ENCODE measurements around the gene ERVK3-1. TPM values are rescaled to one million over a fixed set of nuclear protein-coding genes. Genes with fewer than 3 reads are reported as not detected.
"Not testable (repeated sequence)": the region's sequence is repeated elsewhere in the genome, so short reads cannot be mapped to it uniquely, and the experiment has no call there.

The ERVK3-1 gene
- total and polyA plus RNA-seq, 11 donors, result 12.8 to 61.1 (median 24.3) TPM

DNA sequence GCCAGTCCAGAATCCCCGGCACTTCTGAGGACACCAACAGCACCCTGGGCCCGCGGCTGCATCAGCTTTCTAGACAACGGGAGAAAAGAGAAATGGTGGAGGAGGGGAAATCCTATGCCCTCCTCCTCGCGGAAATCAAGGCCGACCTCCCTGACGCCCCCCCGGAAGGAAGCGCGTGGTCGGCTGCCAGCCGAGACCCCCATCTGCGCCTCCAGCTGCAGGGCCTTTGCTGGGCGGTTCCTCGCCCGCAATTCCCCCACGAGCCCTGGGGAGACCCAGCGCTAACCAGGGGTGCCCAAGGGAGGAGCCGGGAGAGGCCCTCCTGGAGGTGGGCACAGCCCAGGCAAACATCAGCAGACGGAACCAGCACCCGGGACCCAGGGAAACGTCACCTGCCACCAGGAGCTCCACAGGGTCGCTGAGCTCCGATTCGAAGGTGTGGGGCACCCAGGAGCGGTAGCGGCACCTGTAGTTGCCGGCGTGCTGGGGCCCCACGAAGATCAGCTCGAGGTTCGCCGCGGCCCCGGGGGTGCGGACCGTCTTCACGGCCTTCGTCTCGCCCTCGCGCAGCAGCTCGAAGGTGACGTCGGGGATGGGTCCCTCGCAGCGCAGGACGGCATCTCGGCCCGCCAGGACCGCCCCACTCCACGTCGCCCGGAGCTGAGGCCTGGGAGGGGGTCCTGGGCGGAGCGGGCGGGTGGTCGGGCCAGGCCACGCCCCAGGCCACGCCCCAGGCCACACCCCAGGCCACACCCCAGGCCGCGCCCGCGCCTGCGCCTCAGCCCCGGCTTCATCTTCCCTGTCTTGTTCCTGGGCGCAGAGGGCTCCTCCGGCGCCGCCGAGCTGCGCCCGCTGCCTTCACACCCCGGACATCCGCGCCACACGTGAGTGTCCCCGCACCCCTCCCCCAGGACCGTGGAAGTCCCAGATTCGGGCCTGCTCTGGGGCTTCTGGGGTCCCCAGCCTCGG lies 42.1 kb downstream of the ERVK3-1 start:
- intact Hi-C loops (cut with DNase I), result no loop called here
- H3K27ac ChIP-seq, result peak overlapping the region; percentile 7 to 79 (median 58)
- H3K4me3 ChIP-seq, result peak overlapping the region; percentile 36 to 81 (median 54)
- 1 to 12% (median 3%) methylated on average over 24 to 82 of the region's 82 CpGs for WGBS, 4 donors
- H3K27me3 ChIP-seq, result peaks cover 14 to 64% (median 40%) of the 10 kb centered on the region in 9 donors
- DNase-seq (peak; percentile 44 to 90 (median 60)), ATAC-seq (peak; percentile 52 to 92 (median 92))
- peaks cover 0 to 21% (median 11%) of the 10 kb centered on the region in 12 donors for H3K4me1 ChIP-seq
- no peaks in the 10 kb centered on the region for H3K36me3 ChIP-seq
- TF ChIP-seq POLR2A (IDR thresholded peaks at IDR 0.05), result peak in 1 of 2 donors; percentile 36
- TF ChIP-seq, protein P1, sequence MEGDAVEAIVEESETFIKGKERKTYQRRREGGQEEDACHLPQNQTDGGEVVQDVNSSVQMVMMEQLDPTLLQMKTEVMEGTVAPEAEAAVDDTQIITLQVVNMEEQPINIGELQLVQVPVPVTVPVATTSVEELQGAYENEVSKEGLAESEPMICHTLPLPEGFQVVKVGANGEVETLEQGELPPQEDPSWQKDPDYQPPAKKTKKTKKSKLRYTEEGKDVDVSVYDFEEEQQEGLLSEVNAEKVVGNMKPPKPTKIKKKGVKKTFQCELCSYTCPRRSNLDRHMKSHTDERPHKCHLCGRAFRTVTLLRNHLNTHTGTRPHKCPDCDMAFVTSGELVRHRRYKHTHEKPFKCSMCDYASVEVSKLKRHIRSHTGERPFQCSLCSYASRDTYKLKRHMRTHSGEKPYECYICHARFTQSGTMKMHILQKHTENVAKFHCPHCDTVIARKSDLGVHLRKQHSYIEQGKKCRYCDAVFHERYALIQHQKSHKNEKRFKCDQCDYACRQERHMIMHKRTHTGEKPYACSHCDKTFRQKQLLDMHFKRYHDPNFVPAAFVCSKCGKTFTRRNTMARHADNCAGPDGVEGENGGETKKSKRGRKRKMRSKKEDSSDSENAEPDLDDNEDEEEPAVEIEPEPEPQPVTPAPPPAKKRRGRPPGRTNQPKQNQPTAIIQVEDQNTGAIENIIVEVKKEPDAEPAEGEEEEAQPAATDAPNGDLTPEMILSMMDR (IDR thresholded peaks at IDR 0.05), result no peak
- H3K9me3 ChIP-seq, result no peaks in the 10 kb centered on the region

DNA sequence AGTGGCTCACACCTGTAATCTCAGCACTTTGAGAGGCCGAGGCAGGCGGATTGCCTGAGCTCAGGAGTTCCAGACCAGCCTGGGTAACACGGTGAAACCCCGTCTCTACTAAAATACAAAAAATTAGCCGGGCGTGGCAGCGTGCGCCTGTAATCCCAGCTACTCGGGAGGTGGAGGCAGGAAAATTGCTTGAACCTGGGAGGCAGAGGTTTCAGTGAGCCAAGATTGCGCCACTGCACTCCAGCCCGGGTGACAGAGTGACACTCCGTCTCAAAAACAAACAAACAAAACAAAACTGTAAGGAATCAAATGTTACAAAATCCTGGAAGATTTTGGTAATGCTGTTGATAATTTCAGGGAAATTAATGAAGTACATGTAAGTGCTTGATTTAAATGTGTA lies 42.9 kb downstream of the ERVK3-1 start:
- H3K27me3 ChIP-seq, result peaks cover 14 to 72% (median 40%) of the 10 kb centered on the region in 9 donors
- WGBS, 4 donors, result 25 to 35% (median 31%) methylated on average over 12 of the region's 12 CpGs
- DNase-seq; H3K36me3 ChIP-seq; intact Hi-C loops (cut with DNase I); ATAC-seq; H3K9me3 ChIP-seq: not testable (repeated sequence)
- H3K27ac ChIP-seq, result peak overlapping the region in 3 of 12 donors; percentile 65 to 76 (median 71)
- peaks cover 0 to 21% (median 11%) of the 10 kb centered on the region in 12 donors for H3K4me1 ChIP-seq
- H3K4me3 ChIP-seq, result peak overlapping the region; percentile 24 to 81 (median 54)

DNA sequence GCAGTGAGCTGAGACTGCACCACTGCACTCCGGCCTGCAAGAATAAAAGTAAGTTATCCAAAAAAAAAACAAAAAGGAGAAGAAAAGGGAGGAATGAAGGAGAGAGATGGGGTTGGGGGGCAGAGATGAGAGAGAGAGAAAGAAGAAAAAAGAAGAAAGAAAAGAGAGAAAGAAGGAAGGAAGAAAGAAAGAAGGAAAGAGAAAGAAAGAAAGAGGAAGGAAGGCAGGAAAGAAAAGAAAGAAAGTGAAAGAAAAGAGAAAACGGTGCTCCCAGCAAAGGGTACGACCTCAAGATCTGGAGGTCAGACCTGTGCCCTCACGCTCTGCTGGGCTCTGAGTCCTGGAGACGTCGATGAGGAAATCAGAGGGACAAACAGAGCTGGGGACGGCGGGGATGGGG lies 44.4 kb downstream of the ERVK3-1 start:
- intact Hi-C loops (cut with DNase I), result no loop called here
- H3K36me3 ChIP-seq, result no peaks in the 10 kb centered on the region
- H3K4me3 ChIP-seq, result peak overlapping the region in 2 of 12 donors; percentile 35 to 37
- no peak for DNase-seq
- 35 to 54% (median 45%) methylated on average over 8 of the region's 8 CpGs for WGBS, 4 donors
- no peak for ATAC-seq
- peaks cover 14 to 82% (median 42%) of the 10 kb centered on the region in 9 donors for H3K27me3 ChIP-seq
- H3K4me1 ChIP-seq, result peaks cover 0 to 21% (median 11%) of the 10 kb centered on the region in 12 donors
- H3K27ac ChIP-seq, result no peak overlapping the region
- no peaks in the 10 kb centered on the region for H3K9me3 ChIP-seq
- TF ChIP-seq POLR2A (IDR thresholded peaks at IDR 0.05), result no peak
- TF ChIP-seq, protein P1 (IDR thresholded peaks at IDR 0.05), result no peak

DNA sequence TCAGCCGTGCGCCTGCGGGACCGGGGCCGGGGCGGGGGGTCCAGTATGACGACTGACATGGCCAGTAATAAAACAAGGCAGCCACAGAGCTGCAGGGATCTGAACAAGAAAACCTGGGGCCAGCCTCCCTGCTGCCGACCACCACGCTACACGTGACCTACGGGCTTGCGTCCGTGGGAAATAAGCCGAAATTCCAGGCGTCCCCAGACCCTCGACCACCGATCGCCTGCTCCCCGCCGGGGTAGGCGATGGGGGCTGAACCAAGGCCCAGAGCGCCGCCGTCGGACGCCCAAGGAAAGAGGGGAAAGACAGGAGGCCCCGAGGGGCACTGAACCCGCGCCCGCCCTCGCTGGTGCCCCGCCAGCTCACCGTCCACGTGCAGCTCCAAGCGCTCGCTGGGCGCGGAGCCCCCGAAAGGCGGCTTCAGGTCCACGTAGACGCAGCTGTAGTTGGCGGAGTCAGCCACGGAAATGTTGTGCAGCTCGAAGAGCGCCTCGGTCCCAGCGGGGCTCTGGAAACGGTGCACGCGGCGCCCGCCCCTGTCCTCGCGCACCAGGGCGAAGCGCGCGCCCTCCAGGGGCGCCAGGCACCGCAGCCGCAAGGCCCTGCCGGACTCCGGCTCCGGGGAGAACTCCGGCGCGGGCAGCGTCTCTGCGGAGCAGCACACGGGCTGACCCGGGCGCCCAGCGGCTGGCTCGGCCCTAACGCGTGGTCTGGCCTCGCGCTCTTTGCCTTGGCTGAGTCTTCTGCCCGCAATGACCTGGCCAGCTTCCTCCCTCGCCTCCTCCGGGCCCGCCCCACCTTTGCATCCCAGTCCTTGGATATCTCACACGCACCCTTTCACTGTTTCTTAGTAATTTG lies 45.1 kb downstream of the ERVK3-1 start:
- ATAC-seq, result peak in 1 of 4 donors; percentile 27
- Histone ChIP-seq H3K4me1 (peaks cover 0 to 21% (median 11%) of the 10 kb centered on the region in 12 donors), H3K27me3 (peaks cover 14 to 85% (median 42%) of the 10 kb centered on the region in 9 donors), H3K27ac (no peak overlapping the region), H3K36me3 (no peaks in the 10 kb centered on the region), H3K4me3 (peak overlapping the region in 8 of 12 donors; percentile 10 to 37 (median 28)), H3K9me3 (no peaks in the 10 kb centered on the region)
- intact Hi-C loops (cut with DNase I), result no loop called here
- TF ChIP-seq POLR2A (IDR thresholded peaks at IDR 0.05), result no peak
- TF ChIP-seq, protein P1 (IDR thresholded peaks at IDR 0.05), result peak in 3 of 12 donors; percentile 13 to 34 (median 16)
- DNase-seq, result no peak
- 12 to 29% (median 17%) methylated on average over 46 to 84 of the region's 84 CpGs for WGBS, 4 donors
